GM18505 (cell line): ENCODE measurements around the gene NASP.

Source experiments
- ATAC-seq: cut with Tn5 transposase; IDR thresholded peaks from one replicate; pipeline ENCODE4 v1.9.1; 2021; ENCODE audit not compliant: unreplicated experiment
- POLR2A ChIP-seq: IDR thresholded peaks from 4 replicates; pipeline ENCODE4 v1.6.1; 2011; ENCODE audit warnings: borderline replicate concordance; ENCODE audit not compliant: insufficient read depth, insufficient read length; ENCODE audit errors: extremely low read depth

The NASP gene, protein sequence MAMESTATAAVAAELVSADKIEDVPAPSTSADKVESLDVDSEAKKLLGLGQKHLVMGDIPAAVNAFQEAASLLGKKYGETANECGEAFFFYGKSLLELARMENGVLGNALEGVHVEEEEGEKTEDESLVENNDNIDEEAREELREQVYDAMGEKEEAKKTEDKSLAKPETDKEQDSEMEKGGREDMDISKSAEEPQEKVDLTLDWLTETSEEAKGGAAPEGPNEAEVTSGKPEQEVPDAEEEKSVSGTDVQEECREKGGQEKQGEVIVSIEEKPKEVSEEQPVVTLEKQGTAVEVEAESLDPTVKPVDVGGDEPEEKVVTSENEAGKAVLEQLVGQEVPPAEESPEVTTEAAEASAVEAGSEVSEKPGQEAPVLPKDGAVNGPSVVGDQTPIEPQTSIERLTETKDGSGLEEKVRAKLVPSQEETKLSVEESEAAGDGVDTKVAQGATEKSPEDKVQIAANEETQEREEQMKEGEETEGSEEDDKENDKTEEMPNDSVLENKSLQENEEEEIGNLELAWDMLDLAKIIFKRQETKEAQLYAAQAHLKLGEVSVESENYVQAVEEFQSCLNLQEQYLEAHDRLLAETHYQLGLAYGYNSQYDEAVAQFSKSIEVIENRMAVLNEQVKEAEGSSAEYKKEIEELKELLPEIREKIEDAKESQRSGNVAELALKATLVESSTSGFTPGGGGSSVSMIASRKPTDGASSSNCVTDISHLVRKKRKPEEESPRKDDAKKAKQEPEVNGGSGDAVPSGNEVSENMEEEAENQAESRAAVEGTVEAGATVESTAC

DNA sequence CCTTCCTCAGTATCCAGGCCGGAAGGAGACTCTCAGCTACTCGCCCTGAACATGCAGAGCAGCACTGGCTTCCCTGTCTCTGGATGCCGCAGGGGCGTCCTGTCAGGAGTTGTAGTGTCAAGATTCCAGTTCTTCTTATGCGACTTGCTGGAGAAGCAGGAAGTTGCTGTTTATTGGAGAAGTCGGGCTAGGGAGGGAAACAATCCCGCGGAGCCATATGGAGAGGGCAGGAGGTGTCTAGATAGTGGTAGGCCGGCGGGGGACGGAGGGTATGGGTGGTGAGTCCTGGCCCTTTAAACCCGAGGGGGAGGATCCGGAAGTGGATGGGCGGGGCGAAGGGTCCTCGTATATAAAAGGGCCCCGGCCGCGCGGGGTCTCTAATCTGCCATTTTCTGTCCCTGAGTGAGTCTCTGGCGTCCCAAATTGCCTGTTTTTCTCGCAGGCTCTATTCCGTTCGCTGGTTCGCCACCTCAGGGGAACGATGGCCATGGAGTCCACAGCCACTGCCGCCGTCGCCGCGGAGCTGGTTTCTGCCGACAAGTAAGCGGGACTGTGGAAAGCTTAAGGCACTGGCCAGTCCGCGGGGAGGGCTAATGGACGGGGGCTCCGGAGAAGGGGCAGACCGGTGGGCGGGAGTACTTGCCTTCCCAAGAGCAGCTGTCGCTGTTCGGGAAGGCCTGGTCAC, at the start of gene NASP:
Gene NASP, plus strand, starts transcription at position 376 of the 685 bp plus-strand sequence. Its CDS starts 106 bp downstream, at position 482.
- TF ChIP-seq POLR2A: peak; percentile 99
- ATAC-seq: peak; percentile 44

DNA sequence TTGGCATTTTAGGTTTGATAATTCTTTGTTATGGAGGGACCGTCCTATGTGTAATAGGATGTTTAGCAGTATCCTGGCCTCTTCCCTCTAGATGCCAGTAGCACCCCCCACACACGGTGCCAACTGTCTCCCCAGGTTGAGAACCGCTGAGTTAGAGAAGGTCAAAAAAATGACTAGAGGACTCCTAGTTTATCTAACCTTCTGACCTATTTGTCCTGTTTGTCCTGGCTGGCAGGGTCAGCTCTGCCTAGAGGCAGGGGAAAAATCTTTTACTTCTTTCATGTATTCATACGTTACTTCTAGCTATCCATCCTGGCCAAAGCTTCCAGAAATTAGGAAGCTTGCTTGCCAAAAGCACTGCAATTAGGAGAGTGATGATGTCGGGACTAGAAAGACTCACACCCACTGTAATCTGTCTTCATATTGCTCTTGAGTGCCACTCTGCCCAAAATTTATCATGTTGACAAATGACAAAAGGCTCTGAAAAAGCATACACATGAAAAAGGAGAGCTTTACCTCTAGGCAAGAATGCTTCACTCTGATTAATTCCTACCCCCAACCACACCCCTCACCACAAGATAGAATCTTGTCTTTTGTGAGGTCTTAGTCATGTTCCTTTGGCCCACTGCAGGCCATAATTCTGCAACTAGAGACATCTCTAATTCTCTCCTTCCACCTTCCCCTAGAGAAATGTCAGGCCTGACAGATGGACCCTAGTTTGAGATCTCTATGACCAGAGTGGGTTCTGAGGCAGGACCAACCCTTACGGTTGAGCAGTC, 47.7 kb upstream of the NASP start:
- ATAC-seq: no peak
- TF ChIP-seq POLR2A: no peak

DNA sequence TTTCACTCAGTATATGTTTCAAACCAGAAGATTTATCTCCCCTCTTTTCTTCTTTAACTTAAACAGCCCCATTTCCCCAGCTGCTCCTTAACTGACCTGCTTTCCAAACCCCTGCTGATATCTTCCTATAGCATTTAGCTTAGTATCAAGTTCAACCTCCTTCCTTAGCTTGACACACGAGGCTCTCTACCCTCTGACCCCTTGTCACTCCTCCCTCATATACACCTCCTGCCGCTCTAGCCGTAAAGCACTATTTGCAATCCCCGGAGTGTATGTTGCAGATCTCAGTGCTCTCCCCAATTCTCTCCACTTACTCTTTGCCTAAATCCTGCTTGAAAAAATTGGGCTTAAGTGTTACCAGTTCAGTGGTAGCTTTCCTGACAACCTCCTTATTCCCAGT, 47.0 kb upstream of the NASP start:
- TF ChIP-seq POLR2A: no peak
- ATAC-seq: no peak

DNA sequence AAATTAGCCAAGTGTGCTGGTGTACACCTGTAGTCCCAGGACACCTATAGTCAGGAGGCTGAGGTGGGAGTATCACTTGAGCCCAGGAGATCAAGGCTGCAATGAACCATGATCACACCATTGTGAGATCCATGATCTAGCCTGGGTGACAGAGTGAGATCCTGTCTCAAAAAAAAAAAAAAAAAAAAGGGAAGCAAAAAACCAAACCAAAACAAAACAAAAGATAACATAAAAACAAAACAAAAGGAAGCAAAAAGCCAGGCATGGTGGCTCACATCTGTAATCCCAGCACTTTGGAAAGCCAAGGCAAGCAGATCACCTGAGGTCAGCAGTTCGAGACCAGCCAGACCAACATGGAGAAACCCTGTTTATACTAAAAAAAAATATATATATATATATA, 42.6 kb upstream of the NASP start:
- TF ChIP-seq POLR2A: no peak
- ATAC-seq: no peak

DNA sequence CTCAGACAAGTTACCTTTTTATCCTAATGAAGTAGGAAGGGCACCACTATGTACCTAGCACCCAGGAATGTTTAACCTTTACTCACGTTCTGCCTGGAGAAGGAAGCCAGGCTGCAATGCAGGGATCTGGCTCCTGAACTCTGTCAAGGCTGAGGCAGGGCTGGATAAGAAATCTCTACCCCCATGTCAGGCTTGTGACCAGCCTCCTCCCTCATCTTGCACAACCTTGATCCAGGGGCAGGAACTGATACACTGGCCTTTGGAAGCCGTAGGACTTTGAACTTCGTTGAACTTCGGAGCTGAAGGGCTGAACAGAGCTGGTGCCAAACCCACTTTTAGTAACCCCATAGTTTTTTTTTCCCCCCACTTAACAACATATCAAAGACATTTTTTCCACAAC, 41.2 kb upstream of the NASP start:
- no peak for ATAC-seq
- no peak for TF ChIP-seq POLR2A

DNA sequence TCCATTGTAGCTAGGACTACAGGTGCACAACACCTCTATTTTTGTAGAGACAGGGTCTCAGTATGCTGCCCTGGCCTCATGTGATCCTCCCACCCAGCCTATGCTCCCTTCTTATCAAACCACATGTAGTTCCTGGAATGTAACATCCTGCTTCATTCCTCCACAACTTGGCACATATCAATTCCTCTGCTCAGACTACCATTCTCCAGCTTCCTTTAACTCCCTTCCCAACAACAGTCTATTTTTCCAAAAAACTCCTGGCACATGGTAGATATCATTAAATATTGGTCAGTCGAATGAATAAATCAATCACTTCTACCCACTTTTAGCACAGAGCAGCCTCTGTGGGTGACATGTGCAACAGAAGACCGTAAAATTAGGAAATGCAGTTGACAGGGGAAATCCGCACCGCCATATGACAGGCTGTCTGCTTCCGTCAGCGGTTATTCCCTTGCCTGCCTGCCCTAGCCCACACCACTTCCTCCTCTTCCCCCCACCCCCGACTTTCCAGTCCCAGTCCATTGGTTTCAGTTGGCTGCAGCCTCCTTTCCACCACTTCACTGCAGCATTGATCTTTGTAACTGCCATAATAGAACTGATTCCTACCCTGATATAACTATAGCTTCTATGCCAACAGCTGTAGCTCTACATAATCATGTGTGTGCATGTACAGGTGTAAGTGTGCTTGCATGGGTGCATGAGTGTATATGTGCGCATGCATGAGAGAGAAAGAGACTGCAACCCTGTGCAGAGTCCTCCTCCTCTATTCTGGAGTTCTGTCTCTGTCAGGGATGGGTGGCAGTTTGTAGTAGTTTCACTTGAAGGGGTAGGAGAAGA, 40.0 kb upstream of the NASP start:
- peak; percentile 59 for ATAC-seq
- no peak for TF ChIP-seq POLR2A

DNA sequence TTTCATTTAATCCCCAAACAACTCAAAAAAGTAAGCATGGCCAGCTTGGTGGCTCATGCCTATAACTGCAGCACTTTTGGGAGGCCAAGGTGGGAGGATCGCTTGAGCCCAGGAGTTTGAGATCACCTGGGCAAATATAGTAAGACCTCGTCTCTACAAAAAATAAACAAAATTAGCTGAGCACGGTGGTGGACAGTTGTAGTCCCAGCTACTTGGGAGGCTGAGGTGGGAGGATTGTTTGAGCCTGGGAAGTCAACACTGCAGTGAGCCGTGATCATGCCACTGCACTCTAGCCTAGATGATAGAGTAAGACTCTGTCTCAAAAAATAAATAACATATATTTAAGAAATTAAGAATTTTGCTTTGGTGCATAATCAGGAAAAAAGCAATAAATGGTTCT, 39.3 kb upstream of the NASP start:
- no peak for TF ChIP-seq POLR2A
- ATAC-seq: no peak

DNA sequence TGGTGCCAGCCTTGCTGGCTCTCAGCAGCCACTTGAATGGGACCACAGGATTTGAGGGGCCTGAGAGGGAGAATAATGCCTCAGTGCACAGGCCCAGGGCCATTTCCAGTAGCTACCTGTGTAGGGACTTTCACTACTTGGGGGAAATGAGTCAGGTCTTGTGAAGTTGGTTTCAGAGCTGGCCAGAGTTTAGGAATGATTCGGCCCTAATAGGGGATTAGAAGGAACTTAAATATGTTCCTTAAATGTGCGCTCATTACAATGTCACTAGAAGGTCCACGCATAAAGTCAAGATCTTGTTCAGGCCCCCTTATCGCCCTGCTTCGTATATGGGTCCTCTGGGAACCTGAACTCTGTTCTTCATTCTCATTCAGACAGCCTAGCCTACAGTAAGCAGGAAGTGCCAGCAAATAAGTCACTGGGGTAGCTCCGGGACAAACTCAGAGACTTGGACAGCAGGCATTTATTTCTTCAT, 38.8 kb upstream of the NASP start:
- no peak for ATAC-seq
- no peak for TF ChIP-seq POLR2A

DNA sequence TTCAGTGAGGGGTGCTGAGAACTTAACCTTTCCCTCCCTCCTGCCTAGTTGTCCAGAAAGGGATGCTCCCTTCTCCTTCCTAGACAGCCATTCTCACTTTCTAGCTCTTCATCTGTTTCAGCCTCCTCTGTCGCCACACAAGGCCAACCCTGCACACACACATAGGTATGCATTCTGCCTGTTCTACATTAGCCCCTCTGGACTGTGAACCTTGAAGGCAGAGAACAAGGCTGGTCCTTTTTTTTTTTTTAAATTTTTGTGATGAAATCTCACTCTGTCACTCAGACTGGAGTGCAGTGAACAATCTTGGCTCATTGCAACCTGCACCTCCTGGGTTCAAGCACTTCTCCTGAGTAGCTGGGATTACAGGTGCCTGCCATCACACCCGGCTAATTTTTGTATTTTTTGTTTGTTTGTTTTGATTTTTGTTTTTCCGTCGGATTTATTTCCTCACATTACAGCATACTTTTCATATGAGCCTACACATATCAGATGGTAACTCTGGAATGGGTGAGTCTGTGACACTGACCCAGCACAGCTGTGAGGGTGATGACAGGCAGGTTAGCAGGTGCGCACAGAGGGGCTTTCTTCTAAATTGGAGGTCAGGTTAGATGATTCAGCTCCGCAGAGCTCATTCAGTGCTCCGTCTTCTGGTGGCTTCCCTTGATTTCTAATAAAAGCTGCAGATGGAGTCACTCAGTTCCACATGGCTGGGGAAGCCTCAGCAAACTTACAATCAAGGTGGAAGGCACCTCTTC, 38.1 kb upstream of the NASP start:
- ATAC-seq: no peak
- TF ChIP-seq POLR2A: no peak

DNA sequence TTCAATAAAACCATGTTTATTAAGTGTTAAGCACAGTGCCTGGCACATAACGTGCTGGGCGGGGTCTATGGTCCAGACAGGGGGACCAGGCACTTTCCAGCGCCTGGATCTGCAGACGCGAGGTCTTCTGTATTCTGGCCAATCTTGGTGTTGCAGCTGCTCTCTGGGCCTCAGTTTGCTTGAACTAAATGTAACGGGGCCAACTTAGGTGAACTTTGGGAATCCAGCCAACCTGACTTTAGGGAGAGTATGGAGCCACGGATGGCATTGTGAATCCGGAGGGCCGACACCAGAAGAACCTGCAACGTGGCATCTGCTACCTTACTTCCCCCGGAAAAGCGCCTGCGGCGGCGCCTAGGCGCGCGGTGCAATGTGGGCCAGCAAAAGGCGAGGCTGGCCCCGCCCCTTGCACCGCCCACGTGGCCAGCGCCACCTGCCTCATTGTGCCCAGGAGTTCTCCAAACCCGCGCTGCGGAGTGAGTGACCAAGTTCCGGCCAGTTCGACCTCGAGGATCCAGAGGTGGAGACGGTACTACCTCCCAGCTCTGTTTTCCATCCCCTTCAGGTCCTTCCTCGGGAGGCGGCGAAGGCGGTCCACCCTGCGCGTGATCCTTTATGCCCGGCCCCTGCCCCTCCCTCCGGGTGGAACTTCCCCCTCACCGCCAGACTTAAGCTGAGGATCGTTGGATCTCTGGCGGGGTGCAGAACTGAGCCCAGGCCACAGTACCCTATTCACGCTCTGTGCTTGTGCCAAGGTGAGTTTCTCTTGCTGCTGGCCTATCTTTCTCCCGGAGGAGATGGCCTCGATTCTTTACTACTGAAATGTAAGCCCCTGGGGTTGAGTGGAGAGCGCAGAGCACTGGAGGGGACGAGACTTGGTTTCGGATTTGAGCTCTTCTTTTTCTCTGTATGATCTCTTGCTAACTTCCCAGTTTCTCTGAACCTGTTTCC, 33.2 kb upstream of the NASP start, which contains the start of gene AKR1A1:
Gene AKR1A1, plus strand, starts transcription at position 426 of the 951 bp plus-strand sequence. CDS start 10,969 bp downstream, outside the sequence.
- ATAC-seq: peak; percentile 83
- TF ChIP-seq POLR2A: peak; percentile 95
